Activated CD4-positive, alpha-beta T cell treated with anti-CD3 and anti-CD28 coated beads, Interleukin-2, amount 10 ng/mL, durations not matched to agents 7 days and 5 days (primary cell): ENCODE results near the gene KAT7. TPM values are rescaled to one million over a fixed set of nuclear protein-coding genes. Genes with fewer than 3 reads are reported as not detected.
A peak's percentile ranks its signal among the peaks of the same experiment; 100 is the strongest.

ENCODE experiments used
- CTCF ChIA-PET: fragments of 350-600 bp; sonication (Branson Sonifier 250); formaldehyde crosslinking; loops from one replicate; lab custom pipeline; 2021; ENCODE audit warnings: antibody characterized with exemption; lab: Charles Lee
- POLR2A ChIA-PET: fragments of 350-600 bp; sonication (Branson Sonifier 250); formaldehyde crosslinking; loops from one replicate; lab custom pipeline; 2021; ENCODE audit warnings: antibody characterized with exemption; lab: Charles Lee
- DNase-seq: peaks from one replicate; pipeline ENCODE4 v3.0.0-alpha.2; 2020
- H3K27ac Mint-ChIP-seq: one replicate; pipeline ENCODE4 v1.8.0; 2021; ENCODE audit warnings: mild to moderate bottlenecking, moderate library complexity, mixed read lengths
- H3K27me3 Mint-ChIP-seq: one replicate; pipeline ENCODE4 v1.8.0; 2021; ENCODE audit warnings: mixed read lengths
- H3K36me3 Mint-ChIP-seq: one replicate; pipeline ENCODE4 v1.8.0; 2021; ENCODE audit warnings: low read depth, mixed read lengths
- H3K4me1 Mint-ChIP-seq: one replicate; pipeline ENCODE4 v1.8.0; 2021; ENCODE audit warnings: mixed read lengths
- H3K4me3 Mint-ChIP-seq: one replicate; pipeline ENCODE4 v1.8.0; 2021; ENCODE audit warnings: mild to moderate bottlenecking, moderate library complexity, mixed read lengths
- H3K9me3 Mint-ChIP-seq: one replicate; pipeline ENCODE4 v1.8.0; 2021; ENCODE audit warnings: mixed read lengths
- total RNA-seq, 2 experiments: library from RNA; stranded (reverse); gene quantifications; one replicate each; pipeline ENCODE4 v1.2.3, GENCODE V29; 2021

KAT7 gene
- total RNA-seq, 2 experiments from 2014 or later, result 78.5 to 82.4 TPM

- Mint-ChIP-seq H3K27me3 (peaks cover 9% of the 10 kb centered on the region), H3K36me3 (peaks cover 1% of the 10 kb centered on the region), H3K4me3 (peak overlapping the region; percentile 88), H3K4me1 (peaks cover 21% of the 10 kb centered on the region), H3K27ac (peak overlapping the region; percentile 93), H3K9me3 (no peaks in the 10 kb centered on the region)
- ChIA-PET CTCF (interaction anchor here (0.6 to 2.7 kb wide), 9 partner anchors 11 to 295 kb away, joined by 3 to 12 read pairs (median 4); partner anchors contain the start of gene SLC35B1), POLR2A (interaction anchor here (0.6 kb wide), 1 partner anchor 63 kb away, joined by 4 read pairs; the partner anchor contains the start of gene KAT7)
- DNase-seq, result no peak
Measured at GRCh38 chr17:49850772-49851386, 62.4 kb downstream of the KAT7 start.

- Mint-ChIP-seq H3K36me3 (peaks cover 1% of the 10 kb centered on the region), H3K27ac (peak overlapping the region; percentile 93), H3K9me3 (no peaks in the 10 kb centered on the region), H3K4me3 (peak overlapping the region; percentile 85), H3K4me1 (peaks cover 19% of the 10 kb centered on the region), H3K27me3 (peaks cover 9% of the 10 kb centered on the region)
- peak; percentile 71 for DNase-seq
- ChIA-PET CTCF (interaction anchor here (0.6 to 1.8 kb wide), 10 partner anchors 12 to 295 kb away, joined by 3 to 8 read pairs (median 4); partner anchors contain the start of gene SLC35B1), POLR2A (no interaction called here)
Measured at GRCh38 chr17:49851387-49852291, 63.2 kb downstream of the KAT7 start.

GRCh38 chr17:49853470-49854015 lies 65.1 kb downstream of the KAT7 start:
- no peak for DNase-seq
- Mint-ChIP-seq H3K4me1 (peaks cover 19% of the 10 kb centered on the region), H3K36me3 (no peaks in the 10 kb centered on the region), H3K4me3 (no peak overlapping the region), H3K9me3 (no peaks in the 10 kb centered on the region), H3K27me3 (peaks cover 12% of the 10 kb centered on the region), H3K27ac (no peak overlapping the region)
- ChIA-PET CTCF (interaction anchor here (0.6 to 1.8 kb wide), 4 partner anchors 8 to 241 kb away, joined by 3 to 8 read pairs (median 4); no protein-coding TSS in a partner anchor), POLR2A (no interaction called here)

- no peak overlapping the region for H3K27ac Mint-ChIP-seq
- POLR2A ChIA-PET, result no interaction called here
- no peaks in the 10 kb centered on the region for H3K36me3 Mint-ChIP-seq
- H3K4me3 Mint-ChIP-seq, result no peak overlapping the region
- H3K4me1 Mint-ChIP-seq, result peaks cover 19% of the 10 kb centered on the region
- DNase-seq, result no peak
- no peaks in the 10 kb centered on the region for H3K9me3 Mint-ChIP-seq
- peaks cover 13% of the 10 kb centered on the region for H3K27me3 Mint-ChIP-seq
- CTCF ChIA-PET, result no interaction called here
Measured at GRCh38 chr17:49854126-49854525, 65.6 kb downstream of the KAT7 start.

- Mint-ChIP-seq H3K36me3 (no peaks in the 10 kb centered on the region), H3K9me3 (no peaks in the 10 kb centered on the region), H3K27ac (no peak overlapping the region), H3K27me3 (peaks cover 14% of the 10 kb centered on the region), H3K4me1 (no peaks in the 10 kb centered on the region), H3K4me3 (no peak overlapping the region)
- ChIA-PET POLR2A (no interaction called here), CTCF (no interaction called here)
- no peak for DNase-seq
Measured at GRCh38 chr17:49858796-49859195, 70.3 kb downstream of the KAT7 start.

DNA sequence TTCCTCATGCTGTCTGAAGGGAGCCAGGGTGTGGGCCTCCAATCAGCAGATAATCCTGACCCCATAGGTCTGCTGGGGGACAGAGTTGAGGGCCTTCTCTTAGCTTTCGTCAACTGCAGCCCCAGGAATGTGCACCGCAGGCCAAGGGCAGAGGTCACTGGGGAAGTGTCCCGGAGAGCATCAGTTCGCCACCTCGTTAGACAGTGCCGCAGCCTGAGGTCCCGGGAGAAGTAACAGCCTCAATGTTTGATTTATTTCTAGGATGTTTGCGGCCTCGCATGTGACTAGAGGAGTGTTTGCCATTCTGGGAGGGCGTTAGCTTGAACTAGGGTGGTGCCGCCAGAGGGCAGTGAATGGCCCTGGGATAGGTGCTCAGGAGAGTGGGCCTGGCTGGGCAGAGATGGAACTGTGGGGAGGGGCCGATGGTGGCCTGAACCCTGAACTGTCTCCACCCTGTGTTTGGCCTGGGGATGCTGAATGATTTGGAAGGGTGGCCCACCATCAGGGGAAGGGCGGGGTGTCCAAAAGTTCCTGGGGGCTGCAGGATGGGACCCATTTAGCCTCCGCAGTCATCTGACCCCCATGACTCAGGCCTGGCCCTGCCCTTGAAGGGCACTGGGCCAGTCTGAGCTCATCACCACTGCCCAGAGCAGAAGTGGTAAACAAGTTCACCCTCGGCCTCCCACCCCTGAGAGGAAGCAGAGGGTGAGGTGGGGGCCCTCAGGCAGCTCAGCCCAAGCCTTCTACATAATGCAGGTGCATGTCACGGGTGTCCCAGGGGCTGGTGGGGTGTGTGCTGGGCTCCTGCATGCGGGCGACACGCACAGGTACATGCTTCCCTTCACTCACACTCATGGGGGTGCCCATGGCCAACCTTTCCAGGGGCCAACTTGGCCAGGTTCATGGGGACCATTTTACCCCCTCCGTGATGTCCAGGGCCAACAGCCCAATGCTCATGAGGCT lies 71.8 kb downstream of the KAT7 start:
- Mint-ChIP-seq H3K4me3 (no peak overlapping the region), H3K27me3 (peaks cover 11% of the 10 kb centered on the region), H3K4me1 (no peaks in the 10 kb centered on the region), H3K27ac (no peak overlapping the region), H3K9me3 (no peaks in the 10 kb centered on the region), H3K36me3 (no peaks in the 10 kb centered on the region)
- ChIA-PET POLR2A (no interaction called here), CTCF (interaction anchor here (0.5 to 5.5 kb wide), 6 partner anchors 9 to 303 kb away, joined by 3 to 51 read pairs (median 4); partner anchors contain the start of gene DLX3)
- no peak for DNase-seq

GRCh38 chr17:49861150-49861884 lies 72.8 kb downstream of the KAT7 start:
- DNase-seq, result peak; percentile 57
- ChIA-PET POLR2A (no interaction called here), CTCF (interaction anchor here (0.5 to 5.5 kb wide), 8 partner anchors 8 to 1031 kb away, joined by 3 to 51 read pairs (median 4); partner anchors contain the start of gene DLX3)
- H3K27me3 Mint-ChIP-seq, result peaks cover 11% of the 10 kb centered on the region
- no peaks in the 10 kb centered on the region for H3K9me3 Mint-ChIP-seq
- H3K4me1 Mint-ChIP-seq, result no peaks in the 10 kb centered on the region
- H3K27ac Mint-ChIP-seq, result no peak overlapping the region
- no peak overlapping the region for H3K4me3 Mint-ChIP-seq
- H3K36me3 Mint-ChIP-seq, result no peaks in the 10 kb centered on the region

DNA sequence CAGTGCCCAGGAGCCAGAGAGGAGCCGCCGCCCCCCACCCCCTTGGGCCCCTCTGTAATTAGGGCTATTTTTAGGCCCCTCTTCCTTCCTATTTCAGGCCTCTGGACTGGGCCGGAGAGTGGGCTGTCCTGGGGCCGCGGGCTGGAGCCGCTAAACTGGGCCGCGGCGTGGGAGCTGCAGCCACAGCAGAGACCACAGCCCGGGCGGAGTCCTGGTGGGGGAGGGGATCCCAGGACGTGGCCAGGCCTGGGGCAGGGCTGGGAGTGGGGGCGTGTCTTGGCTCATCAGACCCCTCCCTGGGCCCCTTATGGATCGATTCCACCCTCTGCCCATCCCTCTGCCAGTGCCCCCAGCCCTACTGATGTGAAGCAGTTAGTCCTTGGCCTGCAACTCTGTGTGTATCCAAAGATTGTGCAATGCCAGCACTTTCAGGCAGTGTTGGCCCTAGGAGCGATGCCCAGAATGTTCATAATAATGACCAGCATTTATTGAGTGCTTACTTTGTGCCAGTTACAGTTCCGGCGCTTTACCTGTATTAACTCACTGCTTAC lies 74.4 kb downstream of the KAT7 start:
- Mint-ChIP-seq H3K27me3 (peaks cover 11% of the 10 kb centered on the region), H3K4me3 (no peak overlapping the region), H3K9me3 (no peaks in the 10 kb centered on the region), H3K27ac (no peak overlapping the region), H3K36me3 (no peaks in the 10 kb centered on the region), H3K4me1 (no peaks in the 10 kb centered on the region)
- DNase-seq, result no peak
- CTCF ChIA-PET, result interaction anchor here (1.0 to 5.5 kb wide), 2 partner anchors 11 to 134 kb away, joined by 3 to 51 read pairs; partner anchors contain the start of gene DLX3
- POLR2A ChIA-PET, result no interaction called here

- peaks cover 5% of the 10 kb centered on the region for H3K27me3 Mint-ChIP-seq
- POLR2A ChIA-PET, result no interaction called here
- DNase-seq, result no peak
- H3K36me3 Mint-ChIP-seq, result no peaks in the 10 kb centered on the region
- CTCF ChIA-PET, result interaction anchor here (2.4 kb wide), 1 partner anchor 130 kb away, joined by 8 read pairs; no protein-coding TSS in a partner anchor
- H3K27ac Mint-ChIP-seq, result no peak overlapping the region
- H3K9me3 Mint-ChIP-seq, result no peaks in the 10 kb centered on the region
- no peak overlapping the region for H3K4me3 Mint-ChIP-seq
- no peaks in the 10 kb centered on the region for H3K4me1 Mint-ChIP-seq
Measured at GRCh38 chr17:49866019-49866380, 77.5 kb downstream of the KAT7 start.

DNA sequence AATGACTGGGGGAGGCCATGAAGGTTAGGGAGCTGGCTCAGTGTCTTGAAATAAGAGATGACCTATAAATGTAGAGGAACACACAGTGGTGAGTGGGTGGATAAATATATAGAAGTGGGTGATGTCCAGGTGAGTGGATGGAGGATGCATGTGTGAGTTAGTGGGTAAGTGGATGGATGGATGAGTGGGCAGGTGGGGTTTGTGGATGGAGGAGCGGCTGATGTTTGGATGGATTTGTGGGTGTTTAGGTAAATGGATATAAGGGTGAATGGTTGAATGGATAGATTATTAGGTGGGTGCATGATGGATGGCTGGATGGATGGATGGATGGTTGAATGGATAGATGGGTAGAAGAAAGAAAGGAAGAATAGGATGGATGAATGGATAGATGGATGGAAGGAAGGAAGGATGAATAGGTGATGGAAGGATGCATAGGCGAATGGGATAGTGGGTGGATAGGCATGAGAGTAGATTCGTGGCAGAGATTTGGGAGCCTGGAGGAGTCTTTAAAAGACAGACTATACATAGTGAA lies 78.5 kb downstream of the KAT7 start:
- POLR2A ChIA-PET, result no interaction called here
- no peaks in the 10 kb centered on the region for H3K4me1 Mint-ChIP-seq
- no peak overlapping the region for H3K27ac Mint-ChIP-seq
- peaks cover 3% of the 10 kb centered on the region for H3K27me3 Mint-ChIP-seq
- H3K4me3 Mint-ChIP-seq, result no peak overlapping the region
- no peaks in the 10 kb centered on the region for H3K36me3 Mint-ChIP-seq
- no peaks in the 10 kb centered on the region for H3K9me3 Mint-ChIP-seq
- CTCF ChIA-PET, result interaction anchor here (0.5 to 2.4 kb wide), 2 partner anchors 14 to 129 kb away, joined by 3 to 8 read pairs; no protein-coding TSS in a partner anchor
- no peak for DNase-seq

DNA sequence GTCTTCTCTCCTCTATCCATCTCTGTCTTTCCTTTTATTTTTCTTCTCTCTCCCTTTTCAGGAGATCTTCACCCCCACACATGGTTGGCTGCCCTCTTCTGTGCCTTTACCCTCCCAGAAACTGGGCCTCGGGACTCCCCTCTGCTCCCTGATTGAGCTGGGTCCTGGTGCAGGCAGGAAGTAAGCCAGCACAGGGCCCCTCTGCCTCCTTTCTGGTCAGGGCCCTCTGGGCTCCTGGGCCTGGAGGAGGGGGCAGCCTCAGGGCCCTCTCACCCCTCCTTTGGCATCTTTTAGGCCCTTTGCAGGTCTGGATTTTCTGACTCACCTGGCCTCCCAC lies 80.5 kb downstream of the KAT7 start:
- H3K27ac Mint-ChIP-seq, result no peak overlapping the region
- CTCF ChIA-PET, result interaction anchor here (0.6 kb wide), 1 partner anchor 8 kb away, joined by 3 read pairs; no protein-coding TSS in a partner anchor
- H3K4me1 Mint-ChIP-seq, result peaks cover 14% of the 10 kb centered on the region
- no peaks in the 10 kb centered on the region for H3K27me3 Mint-ChIP-seq
- no peaks in the 10 kb centered on the region for H3K9me3 Mint-ChIP-seq
- DNase-seq, result no peak
- POLR2A ChIA-PET, result no interaction called here
- no peaks in the 10 kb centered on the region for H3K36me3 Mint-ChIP-seq
- no peak overlapping the region for H3K4me3 Mint-ChIP-seq
